HG02973 (cell line): ENCODE results near the gene EPSTI1.
"Not testable (repeated sequence)": the region's sequence is repeated elsewhere in the genome, so short reads cannot be mapped to it uniquely, and the experiment has no call there.

ENCODE experiments used
- ATAC-seq: cut with Tn5 transposase; IDR thresholded peaks from one replicate; pipeline ENCODE4 v1.9.1; 2021; ENCODE audit warnings: moderate library complexity; ENCODE audit not compliant: unreplicated experiment

Gene EPSTI1

DNA sequence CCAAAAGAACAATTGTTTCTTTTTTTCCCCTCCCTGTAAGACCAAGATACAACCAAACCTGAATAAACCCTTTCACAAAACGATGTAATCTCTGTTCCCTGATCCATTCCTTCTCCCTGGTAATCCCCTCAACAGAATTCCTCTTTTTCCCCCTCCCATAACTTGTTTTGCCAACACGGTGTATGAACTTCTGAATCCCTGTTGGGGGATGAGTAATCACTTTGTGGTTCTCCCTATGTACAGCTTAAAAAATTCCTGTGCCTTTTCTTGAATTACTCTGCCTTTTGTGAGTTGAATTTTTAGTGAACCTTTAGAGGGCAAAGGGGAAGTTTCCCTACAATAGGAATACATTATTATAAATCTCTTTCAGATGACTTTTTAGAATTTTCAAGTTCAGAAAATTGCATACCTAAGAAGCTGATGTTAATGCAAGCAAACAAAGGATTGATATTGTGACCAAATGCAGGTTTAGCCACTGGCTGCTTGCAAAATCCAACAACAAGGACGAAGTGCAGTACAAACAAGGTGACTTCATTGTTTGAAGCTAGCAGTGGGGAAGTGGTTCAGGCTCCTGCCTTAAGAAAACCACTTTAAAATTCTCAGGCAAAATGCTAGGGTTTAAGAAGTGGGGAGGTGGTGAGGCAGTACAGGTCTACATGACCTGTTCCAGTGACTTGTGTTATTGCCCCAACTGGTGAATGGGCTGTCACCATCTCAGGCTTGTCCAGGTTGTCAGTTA, 15.0 kb upstream of the EPSTI1 start:
- no peak for ATAC-seq

DNA sequence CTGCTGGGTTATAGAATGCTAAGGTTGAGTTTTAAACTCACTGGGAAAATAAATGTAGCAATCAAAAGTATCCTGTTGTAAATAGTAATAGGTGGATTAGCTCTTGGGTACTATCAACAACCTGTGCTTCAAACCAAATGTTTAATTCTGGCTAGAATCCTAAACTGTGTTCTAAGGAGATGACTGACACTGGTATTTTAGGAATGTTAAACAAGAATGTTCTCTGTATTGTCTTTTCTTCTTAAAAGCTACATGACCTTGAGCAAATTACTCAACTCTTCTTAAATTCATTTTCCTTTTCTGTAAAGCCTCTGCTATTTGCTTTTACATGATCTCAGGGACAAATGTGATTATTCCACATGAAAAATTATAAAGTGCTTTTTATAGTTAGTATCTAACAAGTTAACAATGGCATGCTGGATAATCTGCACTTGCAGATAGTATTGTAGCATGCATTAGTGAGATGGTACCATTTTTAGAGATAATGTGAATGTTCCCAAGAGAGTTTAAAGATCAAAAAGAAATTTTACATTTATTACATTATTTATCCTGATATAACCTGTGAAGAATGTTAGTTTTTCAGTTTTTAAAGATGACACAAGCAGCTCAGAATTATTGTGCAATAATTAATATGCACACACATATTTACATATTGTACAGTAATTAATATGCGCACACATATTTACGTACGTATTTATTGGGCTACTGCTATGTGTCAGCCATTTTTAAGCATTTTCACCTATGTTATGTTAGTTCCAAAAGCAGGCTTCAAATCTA, 13.6 kb upstream of the EPSTI1 start:
- ATAC-seq, result no peak

GRCh38 chr13:43003729-43004128, 11.7 kb upstream of the EPSTI1 start:
- no peak for ATAC-seq

DNA sequence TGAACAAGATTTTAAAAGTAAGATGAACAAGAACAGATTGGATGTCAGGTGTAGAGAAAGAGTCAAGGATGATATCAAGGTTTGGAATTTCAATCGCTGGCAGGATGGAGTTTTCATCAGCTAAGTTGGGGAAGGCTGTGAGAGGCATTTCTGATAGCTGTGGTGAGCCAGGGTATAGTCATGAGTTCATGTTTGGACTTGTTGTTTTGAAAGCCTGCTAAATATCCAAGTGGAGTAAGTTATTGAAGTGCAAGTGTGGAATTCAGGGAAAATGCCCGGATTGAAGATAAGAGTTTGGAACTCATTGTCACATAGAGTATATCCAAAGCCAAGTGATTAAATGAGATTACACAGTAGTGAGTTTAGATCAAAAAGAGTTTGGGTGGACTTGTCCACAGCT, 11.0 kb upstream of the EPSTI1 start:
- ATAC-seq, result no peak

- ATAC-seq, result no peak
Measured at GRCh38 chr13:43002021-43002420, 10.0 kb upstream of the EPSTI1 start.

DNA sequence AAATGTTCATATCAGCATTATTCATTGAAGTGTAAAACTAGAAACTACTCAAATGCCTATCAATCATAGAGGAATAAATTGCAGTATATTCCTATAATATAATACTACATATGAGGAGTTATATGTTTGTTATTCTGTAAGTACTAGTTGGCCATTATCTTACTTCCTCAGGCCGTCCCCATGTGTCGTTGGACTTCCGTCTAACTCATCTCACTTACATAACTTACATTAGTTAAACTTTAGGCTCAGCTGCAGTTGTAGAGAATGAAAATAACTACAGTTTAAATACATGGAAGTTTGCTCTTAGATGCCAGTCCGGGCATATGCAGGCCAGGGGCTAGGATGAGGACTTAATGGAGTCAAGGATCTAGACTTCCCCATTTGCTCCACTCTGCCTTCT, 8.6 kb upstream of the EPSTI1 start:
- no peak for ATAC-seq

DNA sequence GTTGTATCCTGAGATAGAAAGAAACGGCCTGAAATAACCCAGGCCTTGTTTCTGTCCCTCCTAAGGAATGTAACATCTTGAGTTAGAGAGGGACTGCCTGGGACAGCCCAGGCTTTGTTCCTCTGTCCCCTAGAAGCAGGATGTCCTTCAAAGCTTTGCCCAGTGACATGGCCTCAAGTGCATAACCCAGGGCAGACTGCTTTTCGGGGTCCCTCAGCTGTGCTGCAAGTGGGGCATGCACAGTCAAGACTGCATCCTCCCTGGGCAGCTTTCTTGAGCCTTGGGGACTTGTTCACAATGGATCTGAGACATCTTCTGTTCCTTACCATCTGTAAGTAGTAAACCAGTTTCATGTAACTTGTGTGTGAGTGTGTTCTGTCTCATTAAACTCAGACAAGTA, 7.5 kb upstream of the EPSTI1 start:
- no peak for ATAC-seq

- peak; percentile 41 for ATAC-seq
Measured at GRCh38 chr13:42997381-42997780, 5.3 kb upstream of the EPSTI1 start.

GRCh38 chr13:42996584-42996983, 4.5 kb upstream of the EPSTI1 start:
- ATAC-seq, result no peak

DNA sequence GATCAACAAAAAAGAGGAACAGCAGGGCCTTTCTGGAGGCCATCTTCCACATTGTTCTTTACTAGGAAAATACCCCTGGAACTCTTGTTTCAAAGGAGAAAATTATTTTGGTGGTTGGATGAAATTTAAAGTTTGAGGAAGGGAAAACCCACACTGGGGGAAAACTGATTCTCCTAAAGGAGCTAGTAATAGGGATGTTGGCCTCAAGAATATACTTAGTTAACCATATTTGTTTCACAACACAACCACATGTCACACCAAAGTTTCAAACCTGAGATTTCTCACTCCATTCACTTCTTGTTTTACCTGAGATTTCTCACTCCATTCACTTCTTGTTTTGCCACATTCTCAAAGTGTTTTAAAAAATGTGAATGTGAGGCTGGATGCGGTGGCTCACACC, 2.8 kb upstream of the EPSTI1 start:
- no peak for ATAC-seq

GRCh38 chr13:42992764-42993122, 702 bp upstream of the EPSTI1 start:
- ATAC-seq, result no peak

DNA sequence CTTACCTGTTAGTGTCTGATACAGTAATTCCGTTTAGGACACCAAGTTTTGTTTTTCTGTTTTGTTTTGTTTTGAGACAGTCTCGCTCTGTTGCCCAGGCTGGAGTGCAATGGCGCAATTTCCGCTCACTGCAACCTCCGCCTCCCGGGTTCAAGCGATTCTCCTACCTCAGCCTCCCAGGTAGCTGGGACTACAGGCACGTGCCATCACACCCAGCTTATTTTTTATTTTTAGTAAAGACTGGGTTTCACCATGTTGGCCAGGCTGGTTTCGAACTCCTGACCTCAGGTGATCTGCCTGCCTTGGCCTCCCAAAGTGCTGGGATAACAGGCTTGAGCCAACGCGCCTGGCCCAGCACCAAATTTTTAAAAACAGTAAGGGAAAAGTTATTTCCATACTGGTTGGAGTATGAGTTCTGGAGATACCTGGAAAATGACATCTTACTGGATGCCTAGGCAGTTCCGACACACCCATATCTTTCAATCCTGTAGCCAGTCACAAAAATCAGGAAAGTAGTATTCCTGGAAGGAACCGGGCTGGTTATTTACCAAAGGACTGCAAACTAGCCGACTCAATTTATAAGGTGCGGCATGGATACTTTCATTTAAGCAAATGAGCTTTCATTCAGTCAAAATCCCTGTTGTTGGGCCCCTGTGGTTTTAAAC, 676 bp downstream of the EPSTI1 start:
- ATAC-seq, result not testable (repeated sequence)

GRCh38 chr13:42990291-42991232, 1.5 kb downstream of the EPSTI1 start:
- ATAC-seq, result no peak

DNA sequence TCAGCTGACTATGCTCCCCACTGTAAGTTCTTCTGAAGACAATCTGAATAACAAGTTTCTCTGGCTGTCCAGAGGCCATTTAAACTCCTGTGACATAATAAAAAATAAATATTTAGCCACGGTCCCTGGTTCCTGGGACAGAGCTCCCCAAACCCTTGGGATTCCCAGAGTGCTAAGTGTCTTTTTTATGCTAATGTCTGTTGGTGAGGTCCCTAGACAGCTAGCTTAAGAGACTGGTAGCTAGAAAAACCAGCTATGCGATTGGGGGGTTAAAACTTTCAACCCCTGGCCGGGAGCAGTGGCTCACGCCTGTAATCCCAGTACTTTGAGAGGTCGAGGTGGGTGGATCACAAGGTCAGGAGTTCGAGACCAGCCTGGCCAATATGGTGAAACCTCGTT, 5.9 kb downstream of the EPSTI1 start:
- no peak for ATAC-seq

DNA sequence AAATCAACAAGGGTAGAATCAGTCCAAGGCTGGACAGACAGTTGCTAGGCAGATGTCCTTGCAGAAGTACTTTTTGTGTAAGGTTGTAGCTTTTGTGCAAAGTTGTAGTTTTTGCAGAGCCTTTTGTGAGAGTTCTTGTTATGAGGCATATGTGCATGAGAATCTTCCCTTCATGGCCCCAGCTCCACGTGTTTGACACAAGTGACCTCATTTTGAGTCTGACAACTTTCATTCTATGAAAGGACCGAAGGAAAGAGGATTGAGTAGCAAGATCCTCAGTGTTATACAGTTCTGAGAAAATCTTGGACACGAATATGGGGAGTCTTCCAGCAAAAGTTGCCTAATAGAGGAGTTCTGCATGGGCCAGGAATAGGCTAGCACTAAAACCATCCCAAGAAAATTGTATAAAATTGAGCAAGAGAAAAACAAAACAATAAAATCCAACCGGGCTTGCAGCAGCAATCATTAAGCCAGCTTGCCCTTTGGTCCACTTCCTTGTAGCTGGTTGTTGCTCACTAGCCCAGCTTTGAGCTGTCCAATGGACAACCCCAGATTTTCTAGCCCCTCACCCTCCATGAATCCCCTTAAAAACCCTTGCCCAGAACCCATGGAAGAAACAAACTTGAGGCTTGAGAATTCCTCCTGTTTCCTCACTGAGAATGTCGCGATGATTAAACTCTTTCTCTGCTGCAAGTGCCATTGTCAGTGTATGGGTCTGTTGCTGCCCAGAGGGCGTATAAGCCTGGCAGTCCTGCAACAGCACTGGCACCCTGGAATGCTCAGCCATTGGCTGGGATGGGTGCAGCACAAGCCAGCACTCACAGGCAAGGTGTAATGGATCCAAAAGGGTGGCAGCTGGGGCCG, 6.5 kb downstream of the EPSTI1 start:
- ATAC-seq, result no peak

DNA sequence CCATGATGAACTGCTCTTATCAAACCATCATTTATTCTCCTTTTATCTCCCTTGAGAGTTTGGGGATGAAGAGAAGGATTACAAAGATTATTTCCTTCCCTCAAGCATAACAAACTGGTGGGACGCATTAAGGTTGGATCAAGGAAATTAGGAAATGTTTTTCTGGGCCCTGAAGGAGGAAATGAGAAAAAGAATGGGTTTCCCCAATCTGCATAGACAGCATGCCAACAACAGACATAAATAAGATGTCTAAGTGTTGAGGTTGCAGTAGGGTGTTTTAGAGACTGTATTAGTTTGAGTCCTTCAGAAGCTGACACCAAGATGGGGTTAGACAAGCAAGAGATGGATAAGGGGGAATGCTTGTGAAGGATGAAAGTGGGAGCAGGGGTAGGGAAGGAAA, 7.3 kb downstream of the EPSTI1 start:
- no peak for ATAC-seq

DNA sequence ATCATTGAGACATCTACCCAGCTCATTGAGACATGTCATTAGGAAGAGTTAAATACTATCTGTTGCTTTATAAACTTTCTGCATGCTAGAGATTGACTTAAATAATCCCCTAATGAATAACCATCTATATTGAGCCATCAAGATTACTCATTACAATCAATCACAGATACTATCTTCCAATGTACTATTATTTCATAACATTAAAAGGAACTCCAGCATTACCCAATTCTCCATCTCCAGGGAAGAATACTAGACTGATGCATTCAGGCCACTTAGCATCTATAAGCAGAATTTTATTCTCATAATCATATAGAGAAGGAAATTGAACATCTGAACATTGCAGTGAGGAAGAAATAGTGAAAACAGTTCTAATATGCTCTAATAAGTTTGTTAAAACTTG, 8.0 kb downstream of the EPSTI1 start:
- no peak for ATAC-seq

GRCh38 chr13:42981853-42982252, 10.2 kb downstream of the EPSTI1 start:
- ATAC-seq, result no peak

DNA sequence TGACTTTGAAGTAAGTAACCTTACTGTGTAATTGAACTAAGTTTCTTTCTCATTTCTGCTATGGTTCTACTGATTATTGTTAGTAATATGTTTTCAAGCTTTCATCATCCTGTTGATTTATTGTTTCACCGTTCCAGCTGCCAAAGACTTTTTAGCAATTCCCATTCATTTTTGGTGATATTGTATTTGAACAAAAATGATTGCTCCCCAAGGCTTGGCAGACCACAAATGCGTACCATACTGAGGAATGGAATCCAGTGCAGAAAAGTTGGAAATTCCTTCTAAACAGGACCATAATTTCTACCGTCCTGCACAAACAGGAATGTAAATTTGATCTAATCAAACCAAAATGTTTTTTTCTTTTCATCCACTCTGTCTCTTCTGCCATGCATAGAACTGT, 10.7 kb downstream of the EPSTI1 start:
- ATAC-seq, result no peak

- peak; percentile 66 for ATAC-seq
Measured at GRCh38 chr13:42977219-42977659, 14.8 kb downstream of the EPSTI1 start.
